Muscle layer of duodenum (tissue), 2 donors: ENCODE results near the gene HEATR5A.
"Not testable (repeated sequence)": the region's sequence is repeated elsewhere in the genome, so short reads cannot be mapped to it uniquely, and the experiment has no call there.

Source experiments
- H3K27ac ChIP-seq: one replicate; pipeline ENCODE4 v1.7.0; 2013; ENCODE audit warnings: mild to moderate bottlenecking, low read length
- H3K27me3 ChIP-seq: one replicate; pipeline ENCODE4 v1.7.0; 2013; ENCODE audit warnings: low read depth, mild to moderate bottlenecking, control low read depth, low read length
- H3K36me3 ChIP-seq, 2 donors: one replicate each; pipeline ENCODE4 v1.7.0; 2013; ENCODE audit warnings: low read length in 2 of 2, control low read depth in 1 of 2, mild to moderate bottlenecking in 1 of 2; ENCODE audit not compliant: insufficient read depth in 2 of 2, control insufficient read depth in 1 of 2
- H3K4me1 ChIP-seq, 2 donors: one replicate each; pipeline ENCODE4 v1.7.0; 2013; ENCODE audit warnings: low read length in 2 of 2, mild to moderate bottlenecking in 2 of 2, control low read depth in 1 of 2, moderate library complexity in 1 of 2; ENCODE audit not compliant: insufficient read depth in 2 of 2, control insufficient read depth in 1 of 2
- H3K4me3 ChIP-seq, 2 donors: one replicate each; pipeline ENCODE4 v1.7.0; 2013; ENCODE audit warnings: low read length in 2 of 2, low read depth in 1 of 2, mild to moderate bottlenecking in 1 of 2
- H3K9me3 ChIP-seq, 2 donors: one replicate each; pipeline ENCODE4 v1.7.0; 2013; ENCODE audit warnings: low read length in 2 of 2, control low read depth in 1 of 2, mild to moderate bottlenecking in 1 of 2; ENCODE audit not compliant: control insufficient read depth in 1 of 2
- donor health status: healthy.

The HEATR5A gene

DNA sequence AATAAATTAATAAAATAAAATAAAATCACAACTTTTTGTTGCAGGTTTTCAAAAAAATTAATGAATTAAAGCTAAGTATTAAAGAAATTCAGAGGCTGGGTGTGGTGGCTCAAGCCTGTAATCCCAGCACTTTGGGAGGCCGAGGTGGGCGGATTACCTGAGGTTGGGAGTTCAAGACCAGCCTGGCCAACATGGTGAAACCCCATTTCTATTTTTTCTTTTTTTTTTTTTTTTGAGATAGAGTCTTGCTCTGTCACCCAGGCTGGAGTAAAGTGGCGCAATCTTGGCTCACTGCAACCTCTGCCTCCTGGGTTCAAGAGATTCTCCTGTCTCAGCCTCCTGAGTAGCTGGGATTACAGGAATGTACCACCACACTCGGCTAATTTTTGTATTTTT is 161.3 kb downstream of the HEATR5A start:
- not testable (repeated sequence) for H3K36me3 ChIP-seq, H3K27ac ChIP-seq, H3K9me3 ChIP-seq, H3K4me3 ChIP-seq, H3K27me3 ChIP-seq
- H3K4me1 ChIP-seq, result peaks cover 7 to 26% of the 10 kb centered on the region in 2 donors

DNA sequence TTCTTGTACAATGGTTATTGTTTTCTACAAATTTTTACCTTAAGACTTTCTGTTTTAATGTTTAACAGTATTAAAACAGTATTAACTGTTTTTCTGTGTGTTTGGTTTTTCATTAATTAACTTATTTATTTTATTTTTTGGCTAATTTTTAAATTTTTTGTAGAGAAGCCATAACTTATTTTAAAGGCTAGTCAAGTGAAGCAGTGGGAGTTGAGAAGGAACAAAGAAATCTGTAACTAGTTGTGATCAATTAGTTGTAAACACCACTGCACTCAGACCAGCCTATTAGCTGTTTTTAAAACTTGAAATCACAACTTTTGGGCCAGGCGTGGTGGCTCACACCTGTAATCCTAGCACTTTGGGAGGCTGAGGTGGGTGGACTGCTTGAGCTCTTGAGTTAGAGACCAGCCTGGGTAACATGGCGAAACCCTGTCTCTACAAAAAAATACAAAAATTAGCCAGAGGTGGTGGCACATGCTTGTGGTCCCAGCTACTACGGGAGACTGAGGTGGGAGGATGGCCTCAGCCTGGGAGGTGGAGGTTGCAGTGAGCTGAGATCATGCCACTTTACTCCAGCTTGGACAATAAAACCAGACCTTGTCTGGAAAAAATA is 161.8 kb downstream of the HEATR5A start:
- Histone ChIP-seq H3K4me1 (peaks cover 7 to 21% of the 10 kb centered on the region in 2 donors), H3K27me3 (no peaks in the 10 kb centered on the region), H3K36me3 (no peaks in the 10 kb centered on the region), H3K4me3 (no peak overlapping the region), H3K27ac (no peak overlapping the region), H3K9me3 (no peaks in the 10 kb centered on the region)

DNA sequence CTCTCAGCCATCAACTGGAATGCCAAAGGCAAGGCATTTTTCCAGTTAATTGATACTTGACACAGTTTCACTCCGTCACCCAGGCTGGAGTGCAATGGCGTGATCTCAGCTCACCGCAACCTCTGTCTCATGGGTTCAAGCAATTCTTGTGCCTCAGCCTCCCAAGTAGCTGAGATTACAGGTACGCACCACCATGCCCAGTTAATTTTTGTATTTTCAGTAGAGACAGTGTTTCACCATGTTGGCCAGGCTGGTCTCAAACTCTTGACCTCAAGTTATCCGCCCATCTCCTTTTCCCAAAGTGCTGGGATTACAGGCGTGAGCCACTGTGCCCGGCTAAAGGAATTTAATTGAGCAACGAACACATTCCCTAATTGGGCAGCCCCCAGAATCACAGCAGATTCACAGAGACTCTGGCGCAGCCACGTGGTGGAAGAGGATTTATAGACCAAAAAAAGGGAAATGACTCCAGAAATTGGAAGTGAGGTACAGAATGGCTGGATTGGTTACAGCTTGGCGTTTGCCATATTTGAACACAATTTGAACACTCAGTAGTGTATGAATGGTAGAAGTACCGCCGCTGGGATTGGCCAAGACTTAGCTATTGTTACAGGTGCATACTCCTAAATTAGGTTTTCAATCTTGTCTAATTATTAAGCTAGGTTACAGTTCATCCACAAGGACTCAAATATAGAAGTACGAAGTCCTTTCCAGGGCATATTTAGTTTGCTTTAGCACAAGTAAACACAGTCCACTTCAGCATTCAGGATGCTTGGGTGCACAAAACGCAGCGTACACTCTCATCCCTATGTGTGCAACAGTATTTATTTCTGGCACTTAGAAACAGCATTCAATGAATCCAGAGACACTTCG is 162.6 kb downstream of the HEATR5A start:
- H3K4me1 ChIP-seq, result peaks cover 7 to 13% of the 10 kb centered on the region in 2 donors
- not testable (repeated sequence) for H3K27me3 ChIP-seq, H3K27ac ChIP-seq, H3K36me3 ChIP-seq, H3K4me3 ChIP-seq, H3K9me3 ChIP-seq

DNA sequence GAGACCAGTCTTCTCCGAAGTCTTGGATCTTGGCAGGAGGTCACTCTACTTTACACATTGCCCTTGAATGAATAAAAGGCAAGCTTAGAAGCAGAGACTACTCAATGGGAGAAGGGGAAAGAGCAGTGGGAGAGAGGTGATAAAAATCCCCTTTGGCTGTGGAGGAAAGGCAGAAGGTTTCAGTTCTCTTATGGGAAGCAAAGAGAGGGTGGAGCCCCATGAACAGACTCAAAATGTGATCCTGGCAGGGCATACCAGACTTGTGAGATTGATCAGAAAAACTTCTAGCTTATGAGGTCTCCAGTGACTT is 163.2 kb downstream of the HEATR5A start:
- H3K4me3 ChIP-seq, result no peak overlapping the region
- H3K4me1 ChIP-seq, result peaks cover 6 to 8% of the 10 kb centered on the region in 2 donors
- H3K27me3 ChIP-seq, result no peaks in the 10 kb centered on the region
- no peak overlapping the region for H3K27ac ChIP-seq
- H3K36me3 ChIP-seq, result no peaks in the 10 kb centered on the region
- H3K9me3 ChIP-seq, result no peaks in the 10 kb centered on the region

DNA sequence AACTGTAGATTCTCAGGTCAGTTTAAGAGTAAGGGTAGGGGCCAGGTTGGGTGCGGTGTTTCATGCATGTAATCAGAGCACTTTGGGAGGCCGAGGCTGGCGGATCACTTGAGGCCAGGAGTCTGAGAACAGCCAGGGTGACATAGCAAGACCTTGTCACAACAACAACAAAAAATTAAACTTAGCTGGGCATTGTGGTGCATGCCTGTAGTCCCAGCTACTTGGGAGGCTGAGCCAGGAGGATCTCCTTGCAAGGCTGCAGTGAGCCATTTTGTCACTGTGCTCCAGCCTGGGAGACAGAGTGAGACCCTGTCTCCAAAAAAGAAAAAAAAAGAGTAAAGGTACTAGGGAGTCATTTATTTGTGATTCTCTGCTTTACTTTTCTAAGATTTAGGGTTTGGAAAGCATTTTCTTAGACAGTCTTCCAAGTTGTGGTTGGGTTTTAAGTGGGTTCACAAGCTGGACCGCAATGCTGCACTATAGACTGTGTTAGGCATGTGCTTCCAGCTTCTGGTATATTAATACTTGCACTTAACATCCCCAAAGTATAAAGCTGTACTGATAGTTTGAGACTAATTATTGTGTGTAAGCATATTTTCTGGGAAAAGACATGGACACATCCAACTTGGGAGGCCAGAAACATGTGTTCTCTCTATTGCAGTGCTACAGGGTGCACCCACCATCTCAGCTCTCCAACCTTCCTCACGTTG is 163.7 kb downstream of the HEATR5A start:
- Histone ChIP-seq H3K9me3 (no peaks in the 10 kb centered on the region), H3K27ac (no peak overlapping the region)

DNA sequence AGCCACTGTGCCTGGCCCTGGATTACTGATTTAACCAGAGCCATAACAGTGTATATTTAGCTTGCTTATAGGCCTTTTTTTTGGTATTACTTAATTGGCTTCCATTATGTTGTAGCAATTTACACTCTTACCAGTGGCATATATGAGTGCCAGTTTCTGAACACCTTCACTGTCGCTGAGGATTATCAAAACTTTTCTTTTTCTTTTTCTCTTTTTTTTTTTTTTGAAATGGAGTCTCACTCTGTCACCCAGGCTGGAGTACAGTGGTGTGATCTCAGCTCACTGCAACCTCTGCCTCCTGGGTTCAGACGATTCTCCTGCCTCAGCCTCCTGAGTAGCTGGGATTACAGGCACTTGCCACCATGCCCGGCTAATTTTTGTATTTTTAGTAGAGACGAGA is 164.4 kb downstream of the HEATR5A start:
- H3K9me3 ChIP-seq, H3K4me3 ChIP-seq, H3K4me1 ChIP-seq, H3K27me3 ChIP-seq, H3K36me3 ChIP-seq, H3K27ac ChIP-seq: not testable (repeated sequence)

More for the DNA sequence above, 163.7 kb downstream of the HEATR5A start:
- Histone ChIP-seq H3K36me3 (no peaks in the 10 kb centered on the region), H3K27me3 (no peaks in the 10 kb centered on the region), H3K4me1 (peaks cover 1 to 2% of the 10 kb centered on the region in 2 donors), H3K4me3 (no peak overlapping the region)

GRCh38 chr14:31255286-31255685 is 165.1 kb downstream of the HEATR5A start:
- H3K4me1 ChIP-seq, result no peaks in the 10 kb centered on the region
- no peak overlapping the region for H3K4me3 ChIP-seq
- no peaks in the 10 kb centered on the region for H3K36me3 ChIP-seq
- no peaks in the 10 kb centered on the region for H3K27me3 ChIP-seq
- H3K27ac ChIP-seq, result no peak overlapping the region
- H3K9me3 ChIP-seq, result no peaks in the 10 kb centered on the region

GRCh38 chr14:31253746-31254471 is 166.4 kb downstream of the HEATR5A start:
- Histone ChIP-seq H3K27ac (no peak overlapping the region), H3K36me3 (no peaks in the 10 kb centered on the region), H3K4me1 (no peaks in the 10 kb centered on the region), H3K4me3 (no peak overlapping the region), H3K27me3 (no peaks in the 10 kb centered on the region), H3K9me3 (no peaks in the 10 kb centered on the region)

GRCh38 chr14:31252865-31253264 is 167.5 kb downstream of the HEATR5A start:
- H3K9me3 ChIP-seq, result no peaks in the 10 kb centered on the region
- no peaks in the 10 kb centered on the region for H3K36me3 ChIP-seq
- no peaks in the 10 kb centered on the region for H3K4me1 ChIP-seq
- H3K27me3 ChIP-seq, result no peaks in the 10 kb centered on the region
- H3K4me3 ChIP-seq, result no peak overlapping the region
- H3K27ac ChIP-seq, result no peak overlapping the region

GRCh38 chr14:31251028-31251958 is 169.1 kb downstream of the HEATR5A start:
- Histone ChIP-seq H3K36me3 (no peaks in the 10 kb centered on the region), H3K9me3 (no peaks in the 10 kb centered on the region), H3K27ac (no peak overlapping the region), H3K4me3 (no peak overlapping the region), H3K4me1 (no peaks in the 10 kb centered on the region), H3K27me3 (no peaks in the 10 kb centered on the region)
